ENCODE data around the gene SLC26A1. TPM values are rescaled to one million over a fixed set of nuclear protein-coding genes. Genes with fewer than 3 reads are reported as not detected.

The SLC26A1 gene
- total RNA-seq, 6 experiments from 2014 or later = 0.16 to 0.38 (median 0.19) TPM; not detected in 3

GRCh38 chr4:1004557-1005485 is 11.6 kb upstream of the SLC26A1 start:
- H3K27me3 Mint-ChIP-seq (ENCODE audit: insufficient read depth) = peaks cover 24% of the 10 kb centered on the region
- no peaks in the 10 kb centered on the region for H3K36me3 Mint-ChIP-seq (ENCODE audit: low read depth)
- H3K9me3 Mint-ChIP-seq = peaks cover 8% of the 10 kb centered on the region
- H3K27ac Mint-ChIP-seq = no peak overlapping the region
- no peak for DNase-seq
- peaks cover 5% of the 10 kb centered on the region; the same call in 1 of the 2 replicates for H3K4me1 Mint-ChIP-seq (ENCODE audit: low read depth)
- no peak for TF ChIP-seq CTCF (IDR thresholded peaks at IDR 0.05)
- H3K4me3 Mint-ChIP-seq = no peak overlapping the region

- DNase-seq = no peak
- Mint-ChIP-seq H3K4me3 (no peak overlapping the region), H3K9me3 (peaks cover 8% of the 10 kb centered on the region), H3K27ac (no peak overlapping the region), H3K27me3 (ENCODE audit: insufficient read depth) (peaks cover 27% of the 10 kb centered on the region), H3K4me1 (ENCODE audit: low read depth) (peaks cover 3% of the 10 kb centered on the region; the same call in 1 of the 2 replicates), H3K36me3 (ENCODE audit: low read depth) (no peaks in the 10 kb centered on the region)
- no peak for TF ChIP-seq CTCF (IDR thresholded peaks at IDR 0.05)
Measured at GRCh38 chr4:1004071-1004418, 10.8 kb upstream of the SLC26A1 start.

GRCh38 chr4:1003271-1004070 is 10.3 kb upstream of the SLC26A1 start:
- no peak overlapping the region for H3K4me3 Mint-ChIP-seq
- H3K9me3 Mint-ChIP-seq = peaks cover 8% of the 10 kb centered on the region
- no peaks in the 10 kb centered on the region for H3K36me3 Mint-ChIP-seq (ENCODE audit: low read depth)
- H3K27me3 Mint-ChIP-seq (ENCODE audit: insufficient read depth) = peaks cover 28% of the 10 kb centered on the region
- no peak for DNase-seq
- TF ChIP-seq CTCF (IDR thresholded peaks at IDR 0.05) = no peak
- no peak overlapping the region for H3K27ac Mint-ChIP-seq
- H3K4me1 Mint-ChIP-seq (ENCODE audit: low read depth) = no peaks in the 10 kb centered on the region

GRCh38 chr4:1002631-1003251 is 9.5 kb upstream of the SLC26A1 start:
- no peak for DNase-seq
- TF ChIP-seq CTCF (IDR thresholded peaks at IDR 0.05) = no peak
- H3K27me3 Mint-ChIP-seq (ENCODE audit: insufficient read depth) = peaks cover 29% of the 10 kb centered on the region
- no peaks in the 10 kb centered on the region for H3K4me1 Mint-ChIP-seq (ENCODE audit: low read depth)
- H3K9me3 Mint-ChIP-seq = peaks cover 8% of the 10 kb centered on the region
- H3K4me3 Mint-ChIP-seq = no peak overlapping the region
- H3K36me3 Mint-ChIP-seq (ENCODE audit: low read depth) = no peaks in the 10 kb centered on the region
- no peak overlapping the region for H3K27ac Mint-ChIP-seq

GRCh38 chr4:1002131-1002630 is 9.0 kb upstream of the SLC26A1 start:
- DNase-seq = no peak
- Mint-ChIP-seq H3K4me1 (ENCODE audit: low read depth) (no peaks in the 10 kb centered on the region), H3K36me3 (ENCODE audit: low read depth) (no peaks in the 10 kb centered on the region), H3K27me3 (ENCODE audit: insufficient read depth) (peaks cover 27% of the 10 kb centered on the region), H3K4me3 (no peak overlapping the region), H3K27ac (no peak overlapping the region), H3K9me3 (peaks cover 5% of the 10 kb centered on the region)
- no peak for TF ChIP-seq CTCF (IDR thresholded peaks at IDR 0.05)

Measured in HFFc6 (cell line).